HCT116 (cell line): ENCODE measurements around the gene POLR1B.

Experiments used
- POLR2AphosphoS5 ChIP-seq: IDR thresholded peaks from 2 replicates; pipeline ENCODE4 v1.6.1; 2011; ENCODE audit warnings: mild to moderate bottlenecking, low read depth, low read length, moderate library complexity
- RAD21 ChIP-seq: IDR thresholded peaks from 2 replicates; pipeline ENCODE4 v1.6.1; 2012; ENCODE audit warnings: low read depth, mild to moderate bottlenecking
- REST ChIP-seq: IDR thresholded peaks from 2 replicates; pipeline ENCODE4 v1.6.1; 2012; ENCODE audit warnings: low read depth
- SP1 ChIP-seq: IDR thresholded peaks from 2 replicates; pipeline ENCODE4 v1.6.1; 2012; ENCODE audit warnings: low read depth

GRCh38 chr2:112604952-112605351, 62.7 kb downstream of the POLR1B start:
- TF ChIP-seq SP1: no peak
- no peak for TF ChIP-seq POLR2AphosphoS5
- TF ChIP-seq RAD21: no peak
- no peak for TF ChIP-seq REST
